ENCODE measurements around the gene CBFA2T3.

- TF ChIP-seq GABPA (IDR thresholded peaks at IDR 0.05; ENCODE audit: low read depth) = no peak
- TF ChIP-seq, protein P1, sequence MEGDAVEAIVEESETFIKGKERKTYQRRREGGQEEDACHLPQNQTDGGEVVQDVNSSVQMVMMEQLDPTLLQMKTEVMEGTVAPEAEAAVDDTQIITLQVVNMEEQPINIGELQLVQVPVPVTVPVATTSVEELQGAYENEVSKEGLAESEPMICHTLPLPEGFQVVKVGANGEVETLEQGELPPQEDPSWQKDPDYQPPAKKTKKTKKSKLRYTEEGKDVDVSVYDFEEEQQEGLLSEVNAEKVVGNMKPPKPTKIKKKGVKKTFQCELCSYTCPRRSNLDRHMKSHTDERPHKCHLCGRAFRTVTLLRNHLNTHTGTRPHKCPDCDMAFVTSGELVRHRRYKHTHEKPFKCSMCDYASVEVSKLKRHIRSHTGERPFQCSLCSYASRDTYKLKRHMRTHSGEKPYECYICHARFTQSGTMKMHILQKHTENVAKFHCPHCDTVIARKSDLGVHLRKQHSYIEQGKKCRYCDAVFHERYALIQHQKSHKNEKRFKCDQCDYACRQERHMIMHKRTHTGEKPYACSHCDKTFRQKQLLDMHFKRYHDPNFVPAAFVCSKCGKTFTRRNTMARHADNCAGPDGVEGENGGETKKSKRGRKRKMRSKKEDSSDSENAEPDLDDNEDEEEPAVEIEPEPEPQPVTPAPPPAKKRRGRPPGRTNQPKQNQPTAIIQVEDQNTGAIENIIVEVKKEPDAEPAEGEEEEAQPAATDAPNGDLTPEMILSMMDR (IDR thresholded peaks at IDR 0.05; ENCODE audit: insufficient read depth, low read length) = no peak
- peak; percentile 17; the same call in 1 of the 2 replicates for TF ChIP-seq POLR2AphosphoS5 (IDR thresholded peaks at IDR 0.05; ENCODE audit: low read depth)
These were observed 27.3 kb upstream of the CBFA2T3 start for GRCh38 chr16:89004209-89004831.

Measured in HL-60 (cell line).